Thyroid gland (tissue), 4 donors: ENCODE results near the gene ZFAND3. TPM values are rescaled to one million over a fixed set of nuclear protein-coding genes. Genes with fewer than 3 reads are reported as not detected.

Source experiments
- DNase-seq, 2 donors: peaks; one replicate each; pipeline ENCODE4 v3.0.0-alpha.2; 2019
- H3K27ac ChIP-seq, 3 donors: fragments of 200-600 bp; sonication (generic); 1 replicate in 2 of 3; 2 replicates in 1 of 3; pipeline ENCODE4 v1.5.1; 2016 to 2019; ENCODE audit warnings: mild to moderate bottlenecking in 1 of 3, moderate library complexity in 1 of 3
- H3K27me3 ChIP-seq: fragments of 200-600 bp; sonication (generic); one replicate; pipeline ENCODE4 v1.5.1; 2019
- H3K36me3 ChIP-seq, 2 donors: fragments of 200-600 bp; sonication (generic); one replicate each; pipeline ENCODE4 v1.5.1; 2016 to 2019
- H3K4me1 ChIP-seq, 2 donors: fragments of 200-600 bp; sonication (generic); one replicate each; pipeline ENCODE4 v1.5.1; 2017 to 2019
- H3K4me3 ChIP-seq, 3 donors: fragments of 200-600 bp; sonication (generic); replicated peaks in 1 of 3; 1 replicate in 2 of 3; 2 replicates in 1 of 3; pipeline ENCODE4 v1.5.1; 2016; ENCODE audit warnings: mild to moderate bottlenecking in 1 of 3
- H3K9me3 ChIP-seq: fragments of 200-600 bp; sonication (generic); one replicate; pipeline ENCODE4 v1.5.1; 2017
- CTCF ChIP-seq, 6 experiments: fragments of 200-600 bp in 3 of 6; fragments of 450-650 bp in 3 of 6; sonication (generic) in 3 of 6; IDR thresholded peaks; one replicate each; pipeline ENCODE4 v1.5.1; 2016 to 2019; ENCODE audit warnings: antibody characterized with exemption in 6 of 6, mild to moderate bottlenecking in 2 of 6, inconsistent platforms in 1 of 6, moderate library complexity in 1 of 6
- POLR2A ChIP-seq, 2 donors: fragments of 450-650 bp; IDR thresholded peaks; one replicate each; pipeline ENCODE4 v1.6.1; 2017; ENCODE audit warnings: antibody characterized with exemption in 2 of 2, mild to moderate bottlenecking in 2 of 2, moderate library complexity in 1 of 2
- WGBS, 2 donors: methylation state at CpG; one replicate each; pipeline ENCODE4 v1.1.5; 2017; 5-methylcytosine and 5-hydroxymethylcytosine counted together
- intact Hi-C: fragments of 100-400 bp; cut with DNase I; formaldehyde crosslinking; loops from one replicate; pipeline ENCODE4 v1.15.1; 2023
- total RNA-seq, 4 donors: library from RNA; depleted of rRNA; stranded (reverse); fragments of >200 nt; gene quantifications; one replicate each; pipeline ENCODE4 v1.2.3, GENCODE V29; 2016

Gene ZFAND3
- total RNA-seq, 4 donors from 2014 or later, result 41.3 to 57.7 (median 55.9) TPM

DNA sequence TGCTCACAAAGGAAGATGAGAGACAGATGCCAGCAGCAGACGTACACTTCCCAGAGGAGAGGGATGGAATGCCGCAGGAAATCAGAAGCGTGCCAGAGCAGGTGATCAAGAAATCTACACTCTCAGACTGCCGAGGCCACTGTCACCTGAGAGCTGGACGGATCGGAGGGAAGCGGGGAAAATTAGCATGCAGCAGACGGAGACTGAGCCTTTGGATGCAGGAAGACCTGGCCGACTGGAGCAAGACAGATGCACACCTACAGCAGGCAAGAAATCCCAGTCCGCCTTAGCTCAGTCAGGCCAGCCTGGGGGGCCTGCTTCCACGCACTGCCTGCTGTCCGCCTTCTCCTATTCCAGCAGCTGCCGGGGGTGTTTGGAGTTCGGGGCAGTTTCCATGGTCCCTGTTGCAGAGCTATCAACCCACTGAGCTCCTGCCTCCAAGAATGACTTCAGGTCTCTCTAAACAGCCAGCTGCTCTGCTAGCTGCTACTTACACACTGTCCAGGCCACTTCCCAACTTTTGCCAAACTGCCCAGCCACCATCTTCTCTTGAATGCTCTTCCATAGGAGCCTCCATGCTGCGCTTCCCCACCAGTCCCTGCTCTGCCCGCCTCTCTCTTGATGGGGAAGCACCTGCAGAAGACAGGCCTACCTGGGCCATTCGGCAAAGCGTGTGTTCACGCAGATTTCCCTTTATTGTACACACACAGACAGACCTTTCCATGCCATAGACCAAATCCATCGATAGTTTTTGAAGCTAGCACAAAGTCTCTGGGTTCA lies 368.5 kb downstream of the ZFAND3 start:
- TF ChIP-seq POLR2A (IDR thresholded peaks at IDR 0.05), result no peak
- TF ChIP-seq CTCF (IDR thresholded peaks at IDR 0.05), result no peak
- no peaks in the 10 kb centered on the region for H3K36me3 ChIP-seq
- no peak for DNase-seq
- H3K9me3 ChIP-seq, result no peaks in the 10 kb centered on the region
- H3K4me3 ChIP-seq, result no peak overlapping the region
- WGBS, 2 donors, result 86 to 96% methylated on average over 20 of the region's 20 CpGs
- H3K4me1 ChIP-seq, result no peaks in the 10 kb centered on the region
- no peak overlapping the region for H3K27ac ChIP-seq
- intact Hi-C loops, result no loop called here
- H3K27me3 ChIP-seq, result no peaks in the 10 kb centered on the region

- intact Hi-C loops, result no loop called here
- no peak for TF ChIP-seq CTCF (IDR thresholded peaks at IDR 0.05)
- no peaks in the 10 kb centered on the region for H3K27me3 ChIP-seq
- H3K36me3 ChIP-seq, result no peaks in the 10 kb centered on the region
- peaks cover 0 to 2% of the 10 kb centered on the region in 2 donors for H3K4me1 ChIP-seq
- no peaks in the 10 kb centered on the region for H3K9me3 ChIP-seq
- no peak overlapping the region for H3K4me3 ChIP-seq
- no peak overlapping the region for H3K27ac ChIP-seq
- no peak for DNase-seq
- WGBS, 2 donors, result 94 to 96% methylated on average over 14 of the region's 14 CpGs
Observed at GRCh38 chr6:38188677-38189335, 369.3 kb downstream of the ZFAND3 start.

DNA sequence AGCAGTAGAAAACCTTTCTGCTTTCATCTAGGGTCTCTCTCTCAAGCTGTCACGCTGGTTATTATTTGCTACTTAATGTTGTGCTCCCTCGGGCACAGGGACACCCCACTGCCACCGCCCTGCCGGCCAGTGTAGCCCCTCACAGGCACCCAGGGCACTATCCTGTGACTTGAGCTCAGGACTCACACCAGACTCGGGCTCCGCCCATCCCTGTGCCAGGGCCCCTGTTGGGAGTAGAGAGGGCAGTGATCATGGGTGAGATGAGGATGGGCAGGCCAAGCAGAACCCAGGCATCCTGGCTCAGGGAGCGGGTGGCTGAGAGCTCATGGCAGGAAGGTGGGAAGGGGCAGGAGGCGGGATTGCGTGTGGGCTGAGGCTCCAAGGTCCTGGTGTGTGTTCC lies 371.9 kb downstream of the ZFAND3 start:
- Histone ChIP-seq H3K4me3 (no peak overlapping the region), H3K4me1 (peaks cover 16 to 20% of the 10 kb centered on the region in 2 donors), H3K27ac (no peak overlapping the region), H3K27me3 (no peaks in the 10 kb centered on the region), H3K36me3 (no peaks in the 10 kb centered on the region), H3K9me3 (no peaks in the 10 kb centered on the region)
- intact Hi-C loops, result no loop called here
- 89 to 90% methylated on average over 9 of the region's 9 CpGs for WGBS, 2 donors
- TF ChIP-seq POLR2A (IDR thresholded peaks at IDR 0.05) (no peak), CTCF (IDR thresholded peaks at IDR 0.05) (no peak)
- no peak for DNase-seq

GRCh38 chr6:38192011-38192410 lies 372.5 kb downstream of the ZFAND3 start:
- Histone ChIP-seq H3K4me3 (no peak overlapping the region), H3K27me3 (no peaks in the 10 kb centered on the region), H3K4me1 (peaks cover 16 to 20% of the 10 kb centered on the region in 2 donors), H3K36me3 (no peaks in the 10 kb centered on the region), H3K27ac (no peak overlapping the region), H3K9me3 (no peaks in the 10 kb centered on the region)
- DNase-seq, result no peak
- no peak for TF ChIP-seq CTCF (IDR thresholded peaks at IDR 0.05)
- TF ChIP-seq POLR2A (IDR thresholded peaks at IDR 0.05), result no peak
- 87 to 93% methylated on average over 9 of the region's 9 CpGs for WGBS, 2 donors
- intact Hi-C loops, result no loop called here

- TF ChIP-seq CTCF (IDR thresholded peaks at IDR 0.05) (no peak), POLR2A (IDR thresholded peaks at IDR 0.05) (no peak)
- H3K9me3 ChIP-seq, result no peaks in the 10 kb centered on the region
- no peaks in the 10 kb centered on the region for H3K36me3 ChIP-seq
- H3K4me3 ChIP-seq, result no peak overlapping the region
- DNase-seq, result no peak
- H3K27me3 ChIP-seq, result no peaks in the 10 kb centered on the region
- intact Hi-C loops, result no loop called here
- WGBS, 2 donors, result 96 to 100% methylated on average over 4 to 5 of the region's 5 CpGs
- H3K27ac ChIP-seq, result no peak overlapping the region
- H3K4me1 ChIP-seq, result peaks cover 16 to 20% of the 10 kb centered on the region in 2 donors
Observed at GRCh38 chr6:38192487-38192886, 373.0 kb downstream of the ZFAND3 start.
